HG02759 (cell line): Measurements from ENCODE around the gene HPSE2.
A peak's percentile ranks its signal among the peaks of the same experiment; 100 is the strongest.
"Not testable (repeated sequence)": the region's sequence is repeated elsewhere in the genome, so short reads cannot be mapped to it uniquely, and the experiment has no call there.

ENCODE experiments used
- ATAC-seq: cut with Tn5 transposase; IDR thresholded peaks from one replicate; pipeline ENCODE4 v1.9.1; 2021; ENCODE audit warnings: mild to moderate bottlenecking, moderate library complexity; ENCODE audit not compliant: unreplicated experiment

HPSE2 gene

DNA sequence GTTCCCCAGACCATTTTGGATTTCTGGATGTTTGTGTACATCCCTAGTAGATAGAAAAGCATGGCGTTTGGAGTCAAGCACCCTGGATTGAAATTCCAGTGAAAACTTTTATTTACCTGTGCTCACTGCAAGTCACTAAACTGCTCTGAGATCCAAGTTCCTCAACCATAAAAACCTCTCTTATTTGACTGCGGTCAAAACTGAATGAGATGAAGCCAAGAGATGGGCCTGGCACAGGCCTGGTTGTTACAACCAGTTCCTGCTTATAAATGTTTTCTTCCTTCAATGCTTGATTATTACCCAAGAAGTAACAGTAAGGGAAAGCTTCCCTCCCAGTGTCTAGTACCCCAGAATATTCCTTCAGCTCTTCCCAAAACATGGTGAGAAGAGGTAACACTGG is 718.0 kb downstream of the HPSE2 start:
- no peak for ATAC-seq

DNA sequence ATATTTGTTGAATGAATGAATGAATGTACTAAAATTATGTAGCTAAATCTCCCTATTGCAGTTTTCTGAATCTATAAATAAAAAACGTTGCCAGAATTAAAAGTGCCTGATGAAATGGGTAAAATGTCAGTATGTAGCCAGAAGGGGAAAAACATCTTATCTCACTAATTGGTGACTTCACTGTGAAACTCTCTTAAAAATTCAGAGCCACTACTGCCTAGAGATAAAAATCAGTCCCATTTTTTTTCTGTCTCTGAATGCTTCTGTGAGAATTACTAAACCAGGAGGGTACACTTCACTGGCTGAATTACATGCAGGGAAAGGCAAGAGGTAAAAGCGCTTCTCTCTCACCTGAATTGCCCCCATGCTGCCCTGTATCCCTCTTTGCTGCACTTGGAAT is 719.3 kb downstream of the HPSE2 start:
- ATAC-seq = no peak

- no peak for ATAC-seq
Observed at GRCh38 chr10:98513704-98514103, 721.9 kb downstream of the HPSE2 start.

DNA sequence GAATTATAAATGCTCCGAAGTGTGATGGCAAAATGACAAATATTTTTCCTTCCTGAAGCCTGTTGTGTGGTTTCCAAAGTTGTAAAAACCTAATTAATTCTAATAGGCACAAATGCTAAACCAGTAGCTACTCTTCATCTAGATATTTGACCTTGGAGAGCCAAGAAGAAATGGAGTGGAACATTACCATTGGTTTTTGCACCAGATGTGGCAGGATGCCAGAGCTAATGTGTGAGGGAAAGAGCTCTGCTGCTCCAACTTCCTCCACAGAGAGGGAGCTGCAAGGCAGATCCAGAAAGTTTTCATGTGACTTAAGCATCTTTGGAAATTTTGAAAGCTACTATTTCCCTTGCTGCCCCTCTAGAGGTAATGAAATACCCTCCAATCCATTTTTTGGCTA is 723.8 kb downstream of the HPSE2 start:
- no peak for ATAC-seq

- no peak for ATAC-seq
Observed at GRCh38 chr10:98510412-98510995, 725.1 kb downstream of the HPSE2 start.

DNA sequence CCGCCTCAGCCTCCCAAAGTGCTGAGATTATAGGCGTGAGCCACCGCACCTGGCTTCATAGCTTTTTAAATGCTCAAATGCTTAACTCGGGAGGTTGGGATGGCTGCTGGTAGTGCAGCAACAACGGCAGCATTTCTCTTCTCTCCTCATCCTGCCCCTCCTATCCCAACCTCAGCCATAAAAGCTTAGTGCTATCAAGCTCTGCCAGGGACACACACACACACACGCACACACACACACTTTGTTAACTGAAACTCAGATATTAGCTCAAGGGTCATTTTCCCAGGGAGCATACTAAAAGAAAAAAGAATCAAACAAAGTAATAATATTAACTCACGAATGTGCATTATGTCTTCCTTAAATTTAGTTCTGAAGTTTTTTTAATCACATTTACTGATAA is 725.9 kb downstream of the HPSE2 start:
- ATAC-seq = no peak

DNA sequence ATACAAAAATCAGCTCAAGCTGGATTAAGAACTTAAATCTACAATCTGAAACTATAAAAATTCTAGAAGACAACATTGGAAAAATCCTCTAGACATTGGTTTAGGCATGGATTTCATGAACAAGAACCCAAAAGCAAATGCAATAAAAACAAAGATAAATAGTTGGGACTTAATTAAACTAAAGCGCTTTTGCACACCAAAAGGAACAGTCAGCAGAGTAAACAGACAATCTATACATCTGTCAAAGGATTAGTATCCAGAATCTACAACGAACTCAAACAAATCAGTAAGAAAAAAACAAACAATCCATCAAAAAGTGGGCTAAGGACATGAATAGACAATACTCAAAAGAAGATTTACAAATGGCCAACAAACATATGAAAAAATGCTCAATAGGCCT is 733.1 kb downstream of the HPSE2 start:
- ATAC-seq = not testable (repeated sequence)

- ATAC-seq = peak; percentile 50
Observed at GRCh38 chr10:98492763-98493162, 742.9 kb downstream of the HPSE2 start.

GRCh38 chr10:98489561-98490481 is 745.8 kb downstream of the HPSE2 start:
- ATAC-seq = no peak

DNA sequence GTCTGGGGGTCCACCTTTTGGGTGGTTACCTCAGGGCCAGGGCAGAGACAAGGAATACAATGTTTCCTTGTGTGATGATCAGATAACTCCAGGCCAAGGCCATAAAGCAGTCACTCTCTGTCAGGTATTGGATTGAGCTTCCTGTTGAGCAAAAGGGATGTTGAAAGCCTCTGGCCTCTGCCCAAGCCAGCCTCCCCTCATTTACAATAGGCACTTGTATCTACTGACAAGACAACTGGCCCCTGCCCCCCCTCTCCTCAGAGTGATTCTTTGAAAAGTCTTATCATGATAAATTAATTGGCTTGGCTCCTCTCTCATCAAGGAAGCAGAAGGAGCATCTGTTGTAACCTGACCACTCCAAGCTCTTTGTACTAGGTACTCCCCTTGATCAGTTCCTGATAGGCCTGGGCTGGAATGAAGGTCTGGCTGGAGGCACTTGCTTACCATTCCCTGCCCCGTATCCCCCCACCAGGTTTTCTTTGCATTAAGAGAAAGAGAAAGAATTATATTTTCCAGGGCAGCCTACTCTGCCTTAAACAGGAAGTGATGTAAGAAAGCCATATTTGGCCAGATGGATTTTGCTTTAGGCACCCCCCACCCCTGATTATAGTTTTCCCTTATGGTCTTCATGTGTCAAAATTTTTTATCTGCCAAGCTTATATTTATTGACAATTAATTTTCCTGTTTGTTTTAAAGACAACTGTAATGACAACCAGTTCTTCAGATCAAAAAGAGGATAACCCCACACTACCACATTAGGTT is 746.8 kb downstream of the HPSE2 start:
- no peak for ATAC-seq

GRCh38 chr10:98487649-98488048 is 748.0 kb downstream of the HPSE2 start:
- ATAC-seq = no peak

GRCh38 chr10:98486421-98486820 is 749.2 kb downstream of the HPSE2 start:
- ATAC-seq = no peak

DNA sequence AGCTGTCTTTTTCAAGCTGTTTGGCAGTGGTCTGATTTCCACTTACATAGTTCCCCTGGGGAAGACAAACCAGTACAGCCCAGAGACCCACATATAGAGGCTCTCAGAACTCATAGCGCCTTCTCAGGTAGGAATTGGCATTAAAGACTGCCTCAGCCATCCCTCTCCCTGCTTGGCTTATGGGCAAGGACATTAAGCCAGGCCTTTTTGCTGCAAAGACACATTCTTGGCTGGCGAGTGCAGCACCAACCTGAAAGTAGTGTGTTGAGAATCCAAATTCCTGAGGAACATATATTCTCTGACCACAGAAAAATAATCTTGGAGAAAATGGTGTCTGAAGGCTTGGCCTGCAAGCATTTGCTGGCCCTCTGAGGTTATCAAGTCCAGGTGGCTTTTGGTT is 749.7 kb downstream of the HPSE2 start:
- ATAC-seq = no peak

DNA sequence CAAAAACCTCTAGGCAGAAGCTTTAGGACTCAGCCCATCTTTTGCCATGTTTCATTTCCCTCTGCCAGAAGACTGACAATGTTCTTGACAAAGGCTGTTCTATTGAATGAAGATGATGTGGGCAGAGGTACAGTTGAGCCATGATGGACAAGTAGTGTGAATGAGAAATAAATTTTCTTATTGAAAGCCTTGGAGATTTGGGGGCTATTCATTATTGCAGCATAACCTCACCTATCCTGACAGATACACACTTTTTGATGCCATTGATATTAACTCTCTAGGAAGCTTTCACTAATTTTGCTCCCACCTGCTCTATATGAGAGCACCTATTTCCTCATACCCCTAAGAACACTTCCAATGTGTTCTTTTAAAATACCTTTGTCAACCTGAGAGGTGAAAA is 752.0 kb downstream of the HPSE2 start:
- ATAC-seq = no peak

- ATAC-seq = no peak
Observed at GRCh38 chr10:98482096-98482495, 753.6 kb downstream of the HPSE2 start.

- ATAC-seq = no peak
Observed at GRCh38 chr10:98481404-98481945, 754.2 kb downstream of the HPSE2 start.

GRCh38 chr10:98478430-98479222 is 757.0 kb downstream of the HPSE2 start:
- ATAC-seq = no peak

GRCh38 chr10:98477861-98478260 is 757.8 kb downstream of the HPSE2 start:
- no peak for ATAC-seq

GRCh38 chr10:98474628-98475027 is 761.0 kb downstream of the HPSE2 start:
- peak; percentile 70 for ATAC-seq

- ATAC-seq = no peak
Observed at GRCh38 chr10:98472196-98472595, 763.5 kb downstream of the HPSE2 start.

DNA sequence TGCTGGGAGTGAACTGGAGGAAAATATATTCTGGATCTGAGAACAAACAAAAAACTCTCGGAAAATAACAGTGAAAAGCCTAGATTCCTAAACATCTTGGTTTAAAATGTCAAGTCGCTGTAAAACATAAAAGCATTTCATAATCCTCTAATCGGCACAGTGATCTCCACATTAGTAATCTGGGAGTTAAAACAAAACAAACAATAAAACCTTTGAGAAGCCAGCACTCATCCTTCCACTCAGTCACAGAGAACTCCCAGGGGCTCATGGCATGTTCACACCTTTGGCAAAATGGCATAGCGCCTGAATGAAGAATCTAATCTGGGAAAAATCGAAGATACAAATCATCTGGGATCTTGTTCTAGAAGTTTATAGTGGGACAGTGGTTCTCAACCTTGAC is 764.8 kb downstream of the HPSE2 start:
- no peak for ATAC-seq
